SKM-1 treated with dmso at 0.1 percent for 144 hours (cell line): ENCODE data around the gene FAM163B.

ENCODE experiments used
- DNase-seq: peaks from one replicate; lab custom pipeline; 2025; ENCODE audit not compliant: unreplicated experiment; lab: John Stamatoyannopoulos, UW

Gene FAM163B

DNA sequence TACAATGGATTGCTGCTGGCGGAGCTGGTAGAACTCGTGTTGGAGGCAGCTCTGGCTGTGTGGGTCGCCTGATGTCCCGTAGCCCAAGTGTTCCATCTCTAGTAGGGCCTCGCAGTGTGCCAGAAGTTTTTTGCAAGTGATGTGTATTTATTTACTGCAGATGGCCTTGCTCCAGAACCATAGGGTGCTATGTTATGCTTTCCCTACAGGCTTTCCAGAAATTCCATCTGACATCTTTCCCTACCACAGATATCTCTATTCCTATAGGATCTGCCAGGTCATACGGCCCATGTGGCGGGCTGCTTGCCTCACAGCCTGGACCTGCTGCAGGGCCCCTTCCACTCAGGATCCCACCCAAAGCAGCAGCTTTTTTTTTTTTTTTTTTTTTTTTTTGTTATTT, 57.7 kb downstream of the FAM163B start:
- DNase-seq, result no peak

DNA sequence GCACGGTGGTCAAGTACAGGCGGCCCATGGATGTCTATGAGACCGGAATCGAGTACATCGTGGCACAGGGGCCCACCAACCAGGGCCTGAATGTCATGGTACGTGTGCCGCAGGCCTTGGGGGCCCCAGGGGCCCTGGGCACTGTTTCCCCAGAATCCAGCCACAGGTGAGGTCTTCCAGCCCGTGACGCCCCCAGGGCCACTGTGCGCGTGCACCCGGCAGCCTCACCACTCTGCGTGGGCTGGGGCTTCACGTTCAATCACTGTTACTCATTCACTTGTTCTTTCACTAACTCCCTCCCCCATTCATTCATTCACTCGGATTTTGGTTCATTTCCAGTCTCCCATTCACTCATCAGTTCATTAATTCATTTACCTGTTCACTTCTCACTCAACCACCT, 62.1 kb downstream of the FAM163B start:
- DNase-seq, result no peak

DNA sequence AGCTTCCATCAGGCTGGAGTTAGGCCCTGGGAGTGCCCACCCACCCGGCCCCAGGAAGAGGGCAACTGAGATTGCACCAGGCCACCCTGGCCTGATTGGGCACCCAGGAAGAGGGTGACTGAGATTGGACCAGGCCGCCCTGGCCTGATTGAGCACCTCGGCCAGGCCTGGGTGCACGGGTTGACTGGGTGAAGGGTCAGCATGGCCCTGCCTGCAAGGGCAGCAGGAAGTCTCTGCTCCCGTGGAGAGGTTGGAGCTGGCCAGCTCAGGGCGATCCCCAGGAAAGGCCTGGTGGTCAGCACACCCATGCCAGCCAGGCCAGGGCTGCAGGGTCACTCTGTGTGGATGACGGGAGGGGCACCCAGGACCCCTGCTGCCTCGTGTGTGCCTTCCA, 62.9 kb downstream of the FAM163B start:
- no peak for DNase-seq

DNA sequence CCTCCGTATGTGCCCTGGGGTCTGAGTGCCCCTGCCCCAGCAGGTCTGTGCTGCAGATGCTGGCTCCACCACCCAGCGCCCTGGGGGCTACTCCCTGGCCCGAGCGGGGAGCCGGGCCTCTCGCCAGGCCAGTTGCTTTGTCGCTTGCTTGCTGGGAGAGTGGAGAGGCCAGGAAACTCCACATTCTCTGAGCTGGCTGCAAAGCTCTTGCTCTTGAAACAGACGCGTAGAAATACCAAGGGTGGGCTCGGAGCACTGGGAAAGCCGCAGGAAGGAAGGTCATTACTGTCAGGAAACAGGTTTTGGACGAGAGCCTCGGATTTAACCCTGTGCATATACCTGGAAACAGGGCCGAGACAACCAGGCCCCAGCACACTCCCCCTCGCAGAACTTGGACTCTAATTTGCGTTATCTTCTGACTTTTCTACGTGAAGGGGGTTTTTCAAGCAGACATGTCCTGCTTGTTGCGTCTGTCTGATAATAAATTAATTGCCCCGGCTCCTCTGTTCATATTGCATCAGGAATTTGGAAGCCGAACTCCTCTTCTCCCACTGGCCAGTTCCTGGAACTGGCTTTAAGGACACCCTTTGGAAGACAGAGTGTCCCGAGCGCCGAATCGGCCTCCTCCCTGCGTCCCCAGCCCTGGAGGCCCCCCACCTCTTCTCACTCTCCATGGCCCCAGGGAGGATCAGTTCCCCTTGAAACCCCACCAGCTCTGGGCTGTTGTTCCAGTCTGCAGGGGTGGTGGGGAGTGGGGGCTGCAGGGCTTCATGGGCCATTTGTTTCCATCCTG, 63.5 kb downstream of the FAM163B start:
- DNase-seq, result no peak

DNA sequence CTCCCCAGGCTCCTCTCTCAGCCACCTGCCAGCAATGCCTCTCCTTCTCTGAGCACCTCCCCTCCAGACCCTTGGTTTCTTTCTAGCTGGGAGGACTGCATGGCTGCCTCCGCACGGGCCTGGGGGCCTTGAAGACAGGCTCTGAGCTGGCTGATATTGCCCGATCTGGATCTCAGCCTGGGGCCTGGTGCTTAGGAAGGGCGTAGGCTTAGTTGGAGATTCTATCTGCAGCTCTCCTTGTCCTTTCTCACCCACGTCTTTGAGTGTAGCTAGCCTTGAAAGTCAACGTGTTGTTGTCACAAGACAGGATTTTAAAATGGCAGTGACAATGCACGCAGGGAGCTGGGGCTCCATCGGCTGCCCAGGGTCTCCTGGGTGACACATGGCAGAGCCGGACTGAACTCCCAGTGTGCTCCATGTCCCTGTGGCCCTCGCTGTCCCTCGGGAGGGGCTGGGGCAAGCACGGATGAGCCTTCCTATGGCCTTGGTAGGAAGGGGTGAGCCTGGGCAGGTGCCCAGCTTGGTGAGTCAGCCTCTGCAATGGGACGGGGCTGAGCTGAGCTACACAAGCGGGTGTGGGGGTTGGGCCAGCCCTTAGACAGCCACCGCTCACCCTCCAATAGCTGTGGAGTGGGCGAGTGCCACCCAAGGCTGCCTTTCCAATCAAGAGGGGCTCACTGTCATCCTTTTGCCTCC, 65.3 kb downstream of the FAM163B start:
- no peak for DNase-seq

DNA sequence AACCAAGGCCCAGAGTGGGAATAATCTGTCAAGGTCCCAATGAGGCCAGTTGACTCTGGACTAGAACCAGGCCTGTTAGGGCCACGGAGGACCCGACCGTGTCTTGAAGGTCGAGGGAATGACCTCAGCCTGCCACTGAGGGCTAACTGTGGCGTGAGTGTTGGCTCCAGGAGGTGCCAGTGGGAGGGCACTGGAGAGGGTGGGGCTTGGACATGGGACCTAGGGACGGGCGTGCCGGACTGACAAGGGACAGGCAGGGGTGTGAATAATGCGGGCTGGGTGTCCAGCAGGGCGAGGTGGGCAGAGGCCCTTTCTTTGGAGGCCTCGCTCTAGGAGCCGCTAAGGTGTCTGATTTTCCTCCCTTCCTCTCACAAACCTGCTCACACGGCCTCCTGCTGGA, 67.2 kb downstream of the FAM163B start:
- DNase-seq, result no peak

DNA sequence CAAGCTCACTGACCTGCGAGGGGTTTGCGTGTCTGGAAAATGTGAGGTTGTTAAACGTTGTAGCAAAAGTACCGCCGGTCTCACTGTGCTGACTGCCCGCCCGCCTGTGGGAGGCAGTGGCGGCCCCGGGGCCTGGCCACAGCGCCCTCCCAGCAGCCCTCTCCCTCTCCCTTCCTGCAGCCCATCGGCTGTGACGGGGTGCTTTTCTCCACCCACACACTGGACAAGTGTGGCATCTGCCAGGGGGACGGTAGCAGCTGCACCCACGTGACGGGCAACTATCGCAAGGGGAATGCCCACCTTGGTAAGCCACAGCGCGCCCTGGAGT, 68.5 kb downstream of the FAM163B start:
- no peak for DNase-seq

DNA sequence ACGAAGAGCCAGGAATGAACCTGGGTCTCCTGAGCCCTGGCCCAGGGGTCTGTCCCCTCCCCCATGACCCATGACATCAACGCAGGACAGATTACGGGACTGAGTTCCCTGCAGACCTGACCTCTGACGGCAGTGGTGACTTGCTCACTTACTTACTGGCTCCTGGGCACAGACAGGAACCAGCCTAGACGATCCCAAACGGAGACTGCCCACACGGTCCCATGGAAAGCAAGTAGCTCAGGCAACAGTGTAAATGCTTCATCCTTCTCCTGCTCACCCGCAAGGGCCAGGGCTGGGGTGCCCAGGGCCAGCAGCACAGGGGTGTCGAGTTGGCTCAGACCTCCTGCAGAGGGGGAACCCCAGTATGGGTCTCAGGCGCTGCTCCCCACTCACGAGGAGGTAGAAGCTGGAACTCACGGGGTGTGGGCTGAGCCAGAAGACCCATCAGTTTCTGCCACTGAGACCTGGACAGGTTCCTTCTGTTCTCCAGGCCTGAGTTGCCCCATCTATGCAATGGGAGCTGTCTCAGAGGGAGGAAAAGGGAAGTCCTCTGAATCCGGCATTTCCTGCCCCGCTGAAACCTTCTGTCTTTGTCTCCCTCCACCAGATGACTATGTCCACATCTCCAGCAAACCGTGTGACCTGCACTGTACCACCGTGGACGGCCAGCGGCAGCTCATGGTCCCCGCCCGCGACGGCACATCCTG, 69.0 kb downstream of the FAM163B start:
- DNase-seq, result peak; percentile 70

DNA sequence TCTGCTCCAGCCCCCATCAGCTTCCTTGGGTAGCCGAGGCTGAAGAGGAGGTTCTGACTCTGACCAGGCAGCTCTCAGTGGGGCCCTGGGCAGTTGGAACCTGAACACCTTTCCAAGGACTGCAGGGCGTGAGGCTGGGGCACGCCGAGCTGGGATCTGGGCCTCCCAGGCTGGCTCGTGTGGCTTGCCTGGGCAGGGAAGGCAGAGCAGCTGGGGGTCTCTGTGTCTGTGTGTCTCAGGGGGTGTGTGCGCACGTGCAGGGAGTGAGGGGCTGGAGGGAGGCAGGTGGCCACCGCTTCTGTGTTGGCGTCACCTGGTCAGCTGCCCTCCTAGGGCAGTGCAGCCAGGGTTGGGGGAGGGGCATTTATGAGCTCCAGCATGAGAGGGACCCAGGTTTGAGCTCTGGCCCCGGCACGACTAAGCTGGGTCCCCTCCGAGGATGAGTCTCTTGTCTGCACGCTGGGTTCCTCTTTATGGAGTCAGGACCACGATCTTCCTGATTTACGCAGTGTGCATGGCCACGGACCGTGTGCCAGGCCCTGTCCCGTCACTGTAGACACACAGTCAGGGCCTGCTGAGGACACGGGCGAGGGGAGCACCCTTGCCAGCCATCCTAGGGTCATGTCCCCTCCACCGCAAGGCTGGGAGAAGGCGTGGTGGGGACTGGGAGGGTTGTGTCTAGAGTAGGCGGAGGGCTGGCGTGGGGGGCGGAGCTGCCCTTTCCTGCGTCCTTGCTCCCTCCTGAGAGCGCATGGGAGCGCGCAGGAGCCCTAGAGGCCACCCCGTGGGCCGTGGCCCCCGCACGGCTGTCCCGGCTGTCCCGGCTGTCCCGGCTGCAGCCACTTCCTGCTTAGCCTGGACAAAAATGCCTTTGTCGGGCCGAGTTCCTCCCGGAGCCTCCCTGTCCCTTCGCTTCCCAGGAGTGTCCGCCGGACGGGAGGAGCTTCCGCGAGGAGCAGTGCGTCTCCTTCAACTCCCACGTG, 70.0 kb downstream of the FAM163B start:
- no peak for DNase-seq

DNA sequence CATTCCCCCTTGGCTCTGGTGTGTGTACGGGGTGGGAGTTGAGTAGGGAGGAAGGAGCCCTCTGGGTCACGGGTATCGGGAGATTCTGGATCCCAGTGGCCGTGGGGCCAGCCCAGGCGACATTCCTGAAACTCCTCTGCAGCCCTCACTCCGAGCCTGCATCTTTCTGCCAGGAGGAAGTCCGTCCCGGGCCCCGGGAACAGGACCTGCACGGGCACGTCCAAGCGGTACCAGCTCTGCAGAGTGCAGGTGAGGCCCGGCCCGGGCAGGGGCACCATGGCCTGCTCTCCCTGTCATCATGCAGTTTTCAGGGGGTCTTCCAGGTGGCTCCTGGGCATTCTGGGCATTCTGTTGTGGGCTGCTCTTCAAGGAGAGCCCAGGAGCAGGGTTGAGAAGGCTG, 71.0 kb downstream of the FAM163B start:
- DNase-seq, result no peak

DNA sequence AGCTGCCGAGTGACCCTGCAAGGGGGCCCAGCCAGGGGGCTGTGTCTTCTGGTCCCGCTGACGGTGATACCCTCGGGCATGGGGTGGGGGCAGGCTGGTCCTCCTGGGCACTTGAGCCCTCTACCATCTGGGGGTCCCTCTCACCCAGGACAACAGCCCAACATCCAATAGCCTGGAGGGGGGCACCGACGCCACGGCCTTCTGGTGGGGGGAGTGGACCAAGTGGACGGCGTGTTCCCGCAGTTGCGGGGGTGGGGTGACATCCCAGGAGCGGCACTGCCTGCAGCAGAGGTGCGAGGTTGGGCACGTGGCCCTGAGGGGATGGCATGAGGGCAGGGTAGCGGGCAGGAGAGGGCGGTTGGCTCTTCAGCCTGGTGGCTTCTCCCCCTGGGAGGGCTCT, 71.9 kb downstream of the FAM163B start:
- no peak for DNase-seq

DNA sequence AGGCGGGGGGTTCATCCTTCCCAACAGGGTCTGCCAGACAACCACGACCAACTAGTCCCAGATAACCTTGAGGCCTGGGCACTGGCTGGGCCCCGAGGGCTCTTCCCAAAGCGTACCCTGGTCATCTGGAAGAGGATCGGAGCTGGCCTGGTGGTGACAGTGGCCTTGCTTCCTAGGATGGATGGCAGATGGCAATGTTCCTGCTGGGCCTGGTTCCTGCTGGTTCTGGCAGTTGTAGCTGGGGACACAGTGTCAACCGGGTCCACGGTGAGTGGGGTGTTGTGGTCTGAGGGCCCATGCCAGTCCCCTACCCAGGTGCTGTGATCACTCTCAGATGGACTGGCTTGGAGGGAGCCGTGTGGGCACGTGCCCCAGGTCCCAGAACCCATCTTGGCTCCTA, 72.7 kb downstream of the FAM163B start:
- no peak for DNase-seq

DNA sequence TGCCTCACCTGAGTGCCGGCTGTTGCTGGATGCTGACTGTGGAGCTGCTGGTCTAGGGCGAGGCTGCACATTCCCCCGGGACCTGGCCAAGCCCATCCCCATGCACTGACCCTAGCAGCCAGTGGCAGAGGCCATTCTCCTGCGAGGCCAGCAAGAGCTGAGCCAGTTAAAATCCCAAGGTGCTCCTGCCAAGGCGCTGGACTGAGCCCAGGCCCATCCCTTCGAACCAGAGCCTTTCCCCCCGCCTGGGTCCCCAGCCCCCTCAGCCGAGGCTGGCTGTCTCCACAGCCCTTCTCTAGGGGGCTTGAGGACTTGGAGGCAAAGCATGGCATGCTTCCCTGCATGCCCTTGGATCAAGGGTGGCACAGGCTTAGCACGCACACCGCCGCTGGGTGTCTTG, 73.1 kb downstream of the FAM163B start:
- no peak for DNase-seq

DNA sequence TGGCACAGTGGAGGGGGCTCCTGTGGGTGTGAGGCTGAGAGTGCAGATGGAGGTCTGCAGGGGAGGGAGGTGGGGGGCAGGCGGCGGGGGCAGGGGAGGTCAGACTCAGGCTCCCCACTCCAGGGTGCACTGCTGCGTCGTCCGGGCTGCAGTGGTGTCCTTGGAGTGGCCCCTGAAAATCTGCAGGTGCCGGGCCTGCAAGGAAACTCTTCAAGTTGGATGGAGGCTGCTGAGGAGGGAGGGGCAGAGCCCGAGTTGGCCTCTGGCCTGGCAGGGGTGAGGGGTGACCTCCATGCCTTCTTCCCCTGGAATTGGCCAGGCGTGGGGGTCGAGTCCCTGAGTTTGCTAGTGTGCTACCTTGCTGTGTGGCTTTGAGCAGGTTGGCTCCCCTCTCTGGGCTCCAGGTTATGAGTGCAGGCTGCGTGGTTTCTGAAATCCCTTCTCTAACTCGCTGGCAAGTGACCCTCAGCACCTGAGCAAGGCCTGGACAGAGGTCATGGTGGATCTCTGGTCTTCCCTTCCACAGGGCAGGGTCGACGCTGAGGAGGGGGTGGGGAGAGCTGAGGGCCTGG, 73.8 kb downstream of the FAM163B start:
- DNase-seq, result no peak

DNA sequence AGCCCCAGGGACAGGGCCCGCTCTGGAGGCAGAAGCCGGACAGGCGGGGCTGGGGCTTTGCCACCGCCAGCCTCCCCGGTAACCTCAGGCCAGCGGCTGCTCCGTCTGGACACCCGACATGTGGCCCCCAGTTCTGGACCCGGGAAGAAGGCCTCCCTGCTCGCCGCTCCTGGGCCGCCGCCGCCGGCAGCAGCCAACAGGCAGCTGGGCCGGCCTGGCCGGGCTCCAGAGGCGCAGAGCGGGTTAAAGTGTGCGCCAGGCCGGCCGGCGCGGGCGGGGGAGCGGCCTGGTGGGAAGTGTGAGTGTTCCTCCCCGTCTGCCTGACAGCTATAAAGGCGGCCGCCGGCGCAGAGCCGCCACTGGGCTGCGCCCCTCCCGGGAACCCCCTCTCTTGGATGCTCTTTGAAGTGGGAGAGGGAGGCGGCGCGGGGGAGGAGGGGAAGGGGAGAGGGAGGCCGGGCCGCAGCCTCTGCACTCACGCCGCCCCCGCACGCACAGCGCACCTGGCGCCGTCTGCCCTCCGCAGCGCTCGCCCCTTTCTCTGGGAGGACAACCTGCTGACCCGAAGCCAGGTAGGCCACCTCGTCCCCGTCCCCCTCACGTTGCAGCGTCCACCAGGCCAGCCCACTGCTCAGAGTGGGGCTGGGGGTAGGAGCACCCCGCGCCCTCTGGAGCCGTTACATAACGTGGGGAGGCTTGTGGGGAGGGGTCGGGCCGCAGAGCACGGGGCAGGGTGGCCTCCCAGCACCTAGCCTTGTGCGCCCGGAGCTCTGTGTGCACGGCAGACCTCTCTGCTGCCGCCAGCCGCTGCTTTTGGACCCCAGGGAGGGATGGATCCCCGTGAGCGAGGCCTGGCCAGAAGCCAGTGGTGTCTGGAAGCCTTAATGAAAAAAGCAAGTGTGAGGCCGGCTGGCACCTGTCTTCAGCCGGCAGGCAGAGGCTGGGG, 74.6 kb downstream of the FAM163B start, which contains the start of gene ADAMTSL2:
TSS of gene ADAMTSL2 (plus strand) at position 359 of the 946 bp plus-strand sequence. CDS start 2,009 bp downstream, outside the sequence.
- no peak for DNase-seq

DNA sequence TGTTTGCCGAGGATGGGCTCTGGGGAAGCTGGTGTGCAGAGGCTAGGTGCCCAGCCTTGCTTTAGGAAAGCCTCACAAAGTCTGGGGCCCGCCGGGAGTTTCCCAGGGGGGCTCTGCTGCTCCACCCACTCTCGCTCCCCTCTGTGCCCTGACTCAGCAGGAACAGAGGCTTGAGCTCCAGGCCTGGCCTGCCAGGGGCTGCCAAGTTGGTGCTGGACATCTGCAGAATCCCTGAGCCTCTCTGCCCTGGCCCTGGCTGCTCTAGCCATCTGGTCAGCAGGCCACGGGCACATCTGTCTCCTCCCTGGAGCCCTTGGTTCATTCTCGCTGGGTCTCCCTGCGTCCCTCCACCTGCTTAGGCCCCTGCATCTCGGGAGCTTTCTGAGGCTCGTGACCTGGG, 75.3 kb downstream of the FAM163B start:
- DNase-seq, result no peak

DNA sequence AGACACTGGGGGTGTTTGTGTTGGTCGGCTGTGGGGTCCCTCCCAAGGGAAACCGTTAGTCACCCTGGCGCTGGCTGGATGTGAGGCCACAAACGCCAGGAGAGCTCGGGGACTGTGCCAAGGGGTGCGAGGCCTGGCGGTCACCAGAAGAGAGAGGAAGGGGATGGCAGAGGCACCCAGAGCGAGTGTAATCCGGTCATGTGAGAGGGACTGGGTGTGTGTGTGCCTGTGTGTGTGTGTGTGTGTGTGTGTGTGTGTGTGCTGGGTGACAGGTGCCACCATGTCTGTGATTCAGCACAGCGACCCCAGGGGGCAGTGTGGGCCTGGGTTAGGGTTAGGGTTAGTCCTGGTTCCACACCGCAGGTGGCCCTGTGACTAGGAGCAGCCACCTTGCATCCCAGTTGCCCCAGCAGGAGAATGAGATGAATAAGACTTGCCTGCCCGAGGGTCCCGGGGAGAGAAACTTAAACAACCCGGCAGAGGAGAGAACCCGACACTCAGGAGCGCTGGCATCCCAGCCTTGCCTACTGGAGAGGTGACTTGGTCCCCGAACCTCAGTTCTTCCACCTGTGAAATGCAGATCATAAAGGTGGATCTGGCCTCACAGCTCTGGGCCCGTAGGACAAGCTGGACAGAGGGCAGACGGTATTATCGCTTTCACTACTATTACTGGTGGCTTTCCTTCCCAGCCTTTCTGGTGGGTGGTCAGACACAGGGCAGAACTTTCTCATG, 76.1 kb downstream of the FAM163B start:
- peak; percentile 27 for DNase-seq

DNA sequence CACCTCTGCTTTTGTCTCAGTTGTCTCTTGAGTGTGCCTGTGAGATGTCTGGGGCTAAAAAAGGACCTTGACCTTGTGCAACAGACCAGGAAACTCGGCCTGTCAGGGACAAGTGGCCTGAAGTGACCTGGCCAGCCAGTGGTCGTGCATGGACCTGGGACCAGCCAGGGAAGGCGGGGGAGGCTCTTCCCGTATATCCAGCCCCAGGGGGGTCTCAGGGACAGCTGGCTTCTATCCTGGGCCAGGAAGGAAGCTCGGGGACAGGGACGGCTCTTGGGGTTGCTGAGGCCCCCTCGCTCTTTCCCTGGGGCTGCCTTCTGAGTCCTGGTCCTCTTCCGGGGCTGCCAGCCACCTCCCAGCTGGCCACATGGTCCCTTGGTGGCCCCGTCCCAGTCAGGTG, 77.9 kb downstream of the FAM163B start:
- no peak for DNase-seq

DNA sequence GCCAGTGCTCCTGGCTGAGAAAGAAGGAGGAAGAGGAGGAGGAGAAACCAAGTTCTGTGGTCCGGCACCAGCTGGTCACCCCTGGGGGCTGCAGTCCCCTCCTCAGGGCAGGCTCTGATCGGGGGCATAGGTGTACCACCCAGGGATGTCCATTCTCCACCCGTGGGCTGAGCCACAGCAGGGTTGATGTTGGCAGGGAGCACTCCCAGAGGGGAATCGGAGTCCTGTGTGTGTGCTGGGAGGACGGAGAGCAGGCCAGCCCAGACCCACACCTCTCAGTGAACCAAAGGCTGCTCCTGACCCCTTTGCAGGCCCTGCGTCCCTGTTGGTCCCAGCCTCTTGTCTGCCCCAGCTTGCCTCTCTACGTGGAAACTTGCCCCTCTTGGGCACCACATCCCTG, 79.3 kb downstream of the FAM163B start:
- DNase-seq, result no peak
